DMS 273 (cell line): ENCODE results near the gene IFT52.
"Not testable (repeated sequence)": the region's sequence is repeated elsewhere in the genome, so short reads cannot be mapped to it uniquely, and the experiment has no call there.

Experiments
- DNase-seq: peaks from one replicate; lab custom pipeline; 2025; ENCODE audit not compliant: unreplicated experiment; lab: John Stamatoyannopoulos, UW

The IFT52 gene

GRCh38 chr20:43567477-43567876 lies 23.3 kb upstream of the IFT52 start:
- no peak for DNase-seq

GRCh38 chr20:43568706-43569105 lies 22.0 kb upstream of the IFT52 start:
- no peak for DNase-seq

GRCh38 chr20:43569282-43569681 lies 21.5 kb upstream of the IFT52 start:
- no peak for DNase-seq

DNA sequence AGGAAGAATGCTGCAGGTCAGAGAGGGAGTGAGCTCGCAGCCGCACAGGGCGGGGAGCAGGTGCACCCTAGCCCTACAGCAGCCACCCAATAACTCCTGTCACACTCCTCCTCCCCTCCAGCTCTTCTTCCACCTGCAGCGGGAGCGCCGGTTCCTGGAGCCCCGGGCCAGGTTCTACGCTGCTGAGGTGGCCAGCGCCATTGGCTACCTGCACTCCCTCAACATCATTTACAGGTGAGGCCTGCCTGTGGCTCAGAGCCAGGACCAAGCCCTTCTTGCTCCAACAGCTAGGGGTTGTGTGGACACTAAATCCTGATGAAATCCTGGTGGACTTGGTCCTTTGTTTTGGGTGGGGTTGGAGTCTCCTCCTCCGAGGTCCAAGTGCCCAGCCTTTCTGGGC lies 20.2 kb upstream of the IFT52 start:
- no peak for DNase-seq

DNA sequence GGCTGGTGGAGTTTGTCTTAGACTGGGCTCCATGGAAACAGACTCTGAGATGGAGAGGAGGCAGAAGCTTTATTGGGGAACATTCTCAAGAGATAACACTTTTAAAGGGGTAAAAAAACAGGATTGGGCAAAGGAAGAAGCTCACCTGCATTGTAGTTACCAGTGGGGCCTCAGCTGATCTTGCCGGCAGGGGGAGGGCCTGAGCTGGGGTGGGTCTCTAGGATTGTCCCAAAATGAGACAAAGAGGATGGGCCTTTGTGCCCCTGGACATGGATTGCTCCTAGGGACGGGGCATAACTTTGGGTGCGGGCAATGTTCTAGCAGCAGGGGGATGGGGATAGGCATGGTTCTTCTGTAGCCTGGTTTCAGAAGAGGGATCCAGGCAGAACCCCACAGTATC lies 19.4 kb upstream of the IFT52 start:
- no peak for DNase-seq

DNA sequence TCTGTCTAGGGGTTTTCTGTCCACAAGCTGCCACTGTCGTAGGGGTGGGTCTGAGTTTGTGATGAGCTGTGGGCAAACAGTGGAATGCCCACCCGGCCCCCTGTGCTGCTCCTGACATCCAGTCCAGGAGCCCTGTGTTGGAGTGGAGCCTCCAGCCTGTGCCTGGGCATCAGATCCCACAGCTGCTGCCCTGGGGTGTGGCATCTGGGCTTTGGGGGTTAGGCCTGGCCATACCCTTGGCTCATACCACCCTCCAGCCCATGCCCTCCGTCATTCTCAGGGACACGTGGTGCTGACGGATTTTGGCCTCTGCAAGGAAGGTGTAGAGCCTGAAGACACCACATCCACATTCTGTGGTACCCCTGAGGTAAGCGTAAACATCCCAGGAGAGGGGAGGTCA lies 19.0 kb upstream of the IFT52 start:
- no peak for DNase-seq

DNA sequence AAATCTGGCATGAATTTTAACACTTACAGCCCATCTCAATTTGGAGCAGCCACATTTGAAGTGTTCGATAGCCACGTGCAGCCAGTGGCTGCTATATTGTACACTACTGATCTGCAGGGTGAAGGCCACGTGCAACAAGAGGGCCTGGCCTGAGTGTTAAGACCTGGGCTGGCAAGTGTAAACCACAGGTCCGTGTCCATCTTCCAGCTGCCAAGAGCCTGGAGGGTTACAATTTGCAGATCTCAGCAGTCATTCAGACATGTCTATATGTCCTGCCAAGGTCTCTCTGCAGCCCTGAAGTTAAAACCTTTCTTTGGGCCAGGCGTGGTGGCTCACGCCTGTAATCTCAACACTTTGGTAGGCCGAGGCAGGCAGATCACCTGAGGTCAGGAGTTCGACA lies 17.8 kb upstream of the IFT52 start:
- DNase-seq = no peak

GRCh38 chr20:43576108-43576507 lies 14.6 kb upstream of the IFT52 start:
- DNase-seq = no peak

GRCh38 chr20:43579861-43580793 lies 10.6 kb upstream of the IFT52 start:
- DNase-seq = no peak

- DNase-seq = no peak
These were observed 7.4 kb upstream of the IFT52 start for GRCh38 chr20:43583133-43583864.

DNA sequence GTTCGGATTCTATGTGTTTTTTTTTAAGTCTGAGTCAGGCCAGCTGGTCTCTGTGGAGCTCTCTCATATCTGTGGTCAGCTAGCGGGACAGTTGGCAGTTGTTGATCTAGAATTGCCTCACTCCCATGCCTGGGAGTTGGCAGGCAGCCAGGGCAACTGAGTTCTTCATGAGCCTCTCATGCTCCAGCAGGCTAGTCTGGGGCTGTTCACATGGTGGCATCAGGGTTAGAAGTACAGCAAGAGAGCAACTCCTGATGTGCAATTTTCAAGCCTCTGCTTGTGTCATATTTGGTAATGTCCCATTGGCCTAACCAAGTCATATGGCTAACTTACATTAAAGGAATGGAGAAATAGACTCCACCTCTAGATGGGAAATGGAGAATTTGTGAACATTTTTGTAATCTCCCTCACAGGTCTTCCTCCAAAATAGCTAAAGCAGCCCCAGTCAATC lies 6.7 kb upstream of the IFT52 start:
- DNase-seq = peak; percentile 68

- no peak for DNase-seq
These were observed 6.1 kb upstream of the IFT52 start for GRCh38 chr20:43584448-43585136.

DNA sequence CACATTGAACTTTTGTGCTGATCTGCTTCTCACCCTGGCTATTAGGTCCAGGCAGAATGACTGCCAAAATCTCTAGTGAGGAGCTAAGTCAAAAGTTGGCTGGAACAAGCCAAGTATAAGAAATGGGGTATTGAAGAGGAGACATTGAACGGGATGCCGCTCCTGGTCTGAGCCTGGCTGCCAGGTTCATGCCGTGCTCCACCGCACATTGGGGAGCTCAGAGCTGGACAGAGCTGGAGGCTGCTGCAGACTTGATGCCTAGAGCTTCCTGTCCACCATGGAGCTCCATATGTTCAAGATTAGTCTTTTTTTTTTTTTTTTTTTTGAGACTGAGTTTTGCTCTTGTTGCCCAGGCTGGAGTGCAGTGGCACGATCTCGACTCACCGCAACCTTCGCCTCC lies 4.1 kb upstream of the IFT52 start:
- DNase-seq = no peak

DNA sequence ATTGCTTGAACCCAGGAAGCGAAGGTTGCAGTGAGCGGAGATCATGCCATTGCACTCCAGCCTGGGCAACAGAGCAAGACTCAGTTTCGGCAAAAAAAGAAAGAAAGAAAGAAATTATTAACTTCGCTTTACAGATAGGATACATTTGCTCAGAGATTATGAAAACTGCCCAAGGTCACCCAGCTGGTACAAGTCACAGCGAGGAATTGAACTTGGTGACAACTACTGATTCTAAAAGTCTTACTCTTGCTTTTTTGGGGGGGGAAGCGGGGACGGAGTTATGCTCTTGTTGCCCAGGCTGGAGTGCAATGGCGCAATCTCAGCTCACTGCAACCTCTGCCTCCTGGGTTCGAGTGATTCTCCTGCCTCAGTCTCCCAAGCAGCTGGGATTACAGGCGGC lies 2.2 kb upstream of the IFT52 start:
- not testable (repeated sequence) for DNase-seq

DNA sequence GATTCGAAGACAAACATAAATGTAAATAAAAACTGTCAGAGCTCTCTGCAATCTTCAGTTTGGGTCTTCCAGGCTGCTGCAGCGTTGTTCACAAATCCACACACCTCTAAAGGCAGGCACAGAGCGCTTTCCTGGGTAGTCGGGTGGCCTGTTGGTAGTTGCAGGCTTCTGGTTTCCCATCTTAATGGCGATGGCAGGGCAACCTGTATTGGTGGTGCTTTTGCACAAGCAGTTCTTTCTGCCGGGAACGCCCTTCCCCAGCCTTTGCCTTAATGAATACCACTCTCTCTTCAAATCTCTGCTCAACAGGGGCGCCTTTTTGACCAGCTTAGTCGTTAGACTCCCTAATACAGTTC lies 723 bp upstream of the IFT52 start:
- peak; percentile 59 for DNase-seq

DNA sequence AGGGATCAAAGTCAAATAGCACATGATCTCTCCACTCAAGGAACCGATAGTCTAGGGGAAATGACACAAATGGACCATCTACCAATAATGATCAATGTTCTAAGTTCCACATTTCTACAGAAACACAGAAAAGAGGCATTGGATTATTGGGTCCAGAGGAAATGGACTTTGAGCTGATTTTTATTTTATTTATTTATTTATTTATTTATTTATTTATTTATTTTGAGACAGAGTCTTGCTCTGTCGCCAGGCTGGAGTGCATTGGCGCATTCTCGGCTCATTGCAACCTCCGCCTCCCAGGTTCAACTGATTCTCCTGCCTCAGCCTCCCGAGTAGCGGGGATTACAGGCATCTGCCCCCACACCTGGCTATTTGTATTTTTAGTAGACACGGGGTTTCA lies 11.2 kb downstream of the IFT52 start:
- not testable (repeated sequence) for DNase-seq

- DNase-seq = no peak
These were observed 12.4 kb downstream of the IFT52 start for GRCh38 chr20:43603124-43603523.

- DNase-seq = no peak
These were observed 15.0 kb downstream of the IFT52 start for GRCh38 chr20:43605715-43606114.

GRCh38 chr20:43607278-43607677 lies 16.5 kb downstream of the IFT52 start:
- DNase-seq = not testable (repeated sequence)

DNA sequence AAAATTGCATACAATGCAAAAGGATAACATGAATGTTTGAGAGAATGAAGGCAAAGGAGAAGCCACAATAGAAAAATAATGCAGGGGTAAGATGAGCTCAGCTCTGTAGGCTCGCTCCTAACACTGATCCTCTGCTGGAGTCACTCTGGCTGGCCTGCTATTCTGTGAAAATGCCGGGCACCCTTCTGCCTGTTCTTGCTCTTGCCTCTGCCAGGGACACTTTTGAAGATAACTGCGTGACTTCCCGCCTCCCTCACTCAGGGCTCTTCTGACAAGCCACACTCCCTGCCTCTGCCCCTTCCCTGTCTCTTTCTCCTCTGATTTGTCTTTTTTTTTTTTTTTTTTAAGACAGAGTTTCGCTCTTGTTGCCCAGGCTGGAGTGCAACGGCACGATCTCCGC lies 40.9 kb downstream of the IFT52 start:
- DNase-seq = no peak

GRCh38 chr20:43636429-43636828 lies 45.7 kb downstream of the IFT52 start:
- no peak for DNase-seq

- DNase-seq = no peak
These were observed 51.8 kb downstream of the IFT52 start for GRCh38 chr20:43642548-43642947.
